ENCODE results near the gene APOBEC2.

GRCh38 chr6:41021832-41022231 is 31.2 kb upstream of the APOBEC2 start:
- TF ChIP-seq SUZ12 (IDR thresholded peaks at IDR 0.05; ENCODE audit: extremely low read depth, insufficient read depth, insufficient read length), result no peak
- TF ChIP-seq ZNF274 (IDR thresholded peaks at IDR 0.05; ENCODE audit: low read depth, low read length), result no peak
